Measurements from ENCODE around the gene BRINP3. TPM values are rescaled to one million over a fixed set of nuclear protein-coding genes. Genes with fewer than 3 reads are reported as not detected.

Gene BRINP3
- total RNA-seq, 1 donor from 2014 or later, result 0.10 TPM

DNA sequence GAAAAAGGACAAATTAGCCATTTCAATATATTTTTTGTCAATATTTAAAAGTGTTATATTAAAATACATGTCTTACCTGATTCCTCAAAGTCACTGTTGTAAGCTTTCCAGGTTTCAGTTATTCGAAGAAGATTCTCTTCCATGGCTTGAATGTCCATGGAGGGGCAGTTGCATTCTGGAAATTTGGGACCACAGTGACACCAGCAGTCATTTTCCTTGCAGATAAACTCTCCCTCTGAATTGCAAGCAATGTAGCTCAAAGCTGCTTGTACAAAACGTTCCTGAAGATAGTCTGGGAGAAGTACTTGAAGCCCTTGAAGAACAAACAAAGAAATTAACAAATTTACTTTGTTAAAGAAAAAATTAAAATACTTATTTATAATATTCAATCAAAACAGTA lies 251.7 kb downstream of the BRINP3 start:
- intact Hi-C loops (cut with micrococcal nuclease), result no loop called here
- ATAC-seq (no peak), DNase-seq (no peak)

DNA sequence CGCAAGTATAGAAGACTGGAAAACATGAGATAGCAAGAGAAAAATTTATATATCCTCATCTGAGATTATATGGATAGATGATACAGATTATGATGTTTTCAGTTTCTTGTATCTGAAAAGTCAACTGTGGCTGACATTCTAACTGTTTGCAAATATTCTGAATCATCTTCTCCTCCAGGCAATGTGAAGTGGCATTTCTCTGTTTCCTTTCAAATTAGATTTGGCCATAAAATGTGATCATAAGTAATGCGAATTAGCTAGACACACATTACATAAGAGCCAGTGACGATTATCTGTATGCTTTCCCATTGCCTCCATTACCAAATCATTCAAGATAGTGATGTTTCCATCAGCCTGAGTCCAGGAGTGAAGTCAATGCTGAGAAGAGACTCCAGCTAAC lies 265.2 kb downstream of the BRINP3 start:
- DNase-seq (no peak), ATAC-seq (no peak)
- intact Hi-C loops (cut with micrococcal nuclease), result no loop called here

GRCh38 chr1:190207733-190208132 lies 269.9 kb downstream of the BRINP3 start:
- DNase-seq (no peak), ATAC-seq (no peak)
- intact Hi-C loops (cut with micrococcal nuclease), result no loop called here

- ATAC-seq (no peak), DNase-seq (no peak)
- intact Hi-C loops (cut with micrococcal nuclease), result no loop called here
Observed at GRCh38 chr1:190205713-190206112, 272.0 kb downstream of the BRINP3 start.

GRCh38 chr1:190196020-190196419 lies 281.6 kb downstream of the BRINP3 start:
- DNase-seq, result no peak
- intact Hi-C loops (cut with micrococcal nuclease), result no loop called here
- ATAC-seq, result no peak

DNA sequence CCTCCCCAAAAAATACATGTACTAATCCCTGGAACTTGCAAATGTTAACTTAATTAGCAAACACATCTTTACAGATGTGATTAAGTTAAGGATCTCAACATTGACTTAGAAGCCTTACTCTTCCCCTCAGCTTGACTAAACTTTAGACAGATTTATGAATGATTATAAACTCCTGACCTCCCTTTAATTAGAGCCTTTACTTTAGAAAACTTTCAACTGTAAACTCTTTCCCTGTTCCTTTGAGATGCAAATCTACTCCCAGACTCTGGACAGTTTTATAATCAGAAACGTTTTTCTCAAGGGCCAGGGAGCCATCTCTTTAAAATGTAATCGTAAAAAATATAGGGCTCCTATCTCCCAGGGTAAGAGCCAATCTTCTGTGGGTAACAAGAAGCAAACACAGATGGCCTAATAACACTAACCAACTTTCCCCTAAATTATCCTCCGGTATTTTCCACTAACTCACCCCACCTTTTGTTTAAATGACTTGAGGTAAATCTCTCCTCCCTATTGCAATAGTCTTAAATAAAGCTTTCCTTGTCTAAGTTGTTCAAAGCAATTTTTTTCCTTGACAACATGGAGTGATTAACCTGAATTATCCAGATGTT lies 284.1 kb downstream of the BRINP3 start:
- intact Hi-C loops (cut with micrococcal nuclease), result no loop called here
- ATAC-seq, result no peak
- DNase-seq, result no peak

DNA sequence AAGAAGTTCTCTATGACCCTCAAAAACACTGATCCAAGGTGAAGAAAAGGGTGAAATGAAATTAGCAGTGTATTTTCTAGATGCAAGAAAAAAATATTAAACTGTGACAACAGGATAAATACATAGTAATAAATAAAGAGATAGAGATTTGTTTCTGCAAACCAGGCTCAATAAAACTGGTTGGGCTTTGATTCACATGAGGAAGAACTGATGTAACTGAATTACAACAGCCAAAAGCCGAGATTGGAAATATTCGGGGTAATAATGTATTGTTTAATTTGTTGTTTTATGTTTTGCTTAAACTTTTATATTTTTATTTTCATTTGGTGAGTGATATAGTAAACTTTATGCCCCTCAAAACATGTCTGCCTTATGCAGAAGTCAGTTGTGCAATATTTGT lies 285.0 kb downstream of the BRINP3 start:
- no peak for DNase-seq
- intact Hi-C loops (cut with micrococcal nuclease), result no loop called here
- ATAC-seq, result no peak

GRCh38 chr1:190183588-190183987 lies 294.1 kb downstream of the BRINP3 start:
- intact Hi-C loops (cut with micrococcal nuclease), result no loop called here
- no peak for ATAC-seq

GRCh38 chr1:190179817-190180216 lies 297.8 kb downstream of the BRINP3 start:
- intact Hi-C loops (cut with micrococcal nuclease), result no loop called here
- no peak for DNase-seq

More at GRCh38 chr1:190183588-190183987, 294.1 kb downstream of the BRINP3 start:
- no peak for DNase-seq

DNA sequence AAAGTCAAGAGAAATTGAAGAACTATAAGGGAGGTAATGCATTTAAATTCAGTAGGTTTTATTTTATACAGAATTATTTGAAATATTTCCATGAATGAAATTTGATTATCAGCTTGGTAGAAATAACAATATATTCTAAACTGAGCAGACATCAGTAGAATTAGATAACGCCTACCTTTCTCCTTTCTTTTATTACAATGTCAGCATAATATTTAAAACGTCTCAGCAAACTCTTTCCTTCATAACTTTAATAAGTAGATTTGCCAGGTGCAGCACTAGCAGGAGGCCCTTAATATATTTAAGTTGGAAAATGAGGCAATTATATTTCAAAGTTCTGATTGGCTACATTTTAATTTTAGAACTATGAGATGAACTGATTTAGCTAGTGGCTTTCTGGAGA lies 298.8 kb downstream of the BRINP3 start:
- intact Hi-C loops (cut with micrococcal nuclease), result no loop called here
- DNase-seq, result no peak
- no peak for ATAC-seq

More at GRCh38 chr1:190179817-190180216, 297.8 kb downstream of the BRINP3 start:
- ATAC-seq, result no peak

DNA sequence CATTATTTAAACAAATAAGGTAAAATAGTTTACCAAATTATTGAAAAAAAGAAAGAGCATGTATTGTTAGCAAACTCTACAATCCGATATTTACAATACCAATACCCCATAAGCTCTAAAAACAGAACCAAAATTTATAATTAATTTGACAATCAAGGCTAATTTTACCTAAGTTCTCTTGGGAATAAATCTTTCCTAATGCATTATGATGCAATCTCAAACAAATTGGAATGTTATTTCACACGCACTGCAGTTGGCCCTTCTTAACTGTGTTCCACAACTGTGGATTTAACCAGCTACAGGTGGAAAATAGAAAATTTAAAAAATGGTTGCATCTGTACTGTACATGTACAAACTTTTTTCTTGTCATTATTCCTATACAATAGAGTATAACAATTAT lies 300.1 kb downstream of the BRINP3 start:
- ATAC-seq, result no peak
- no peak for DNase-seq
- intact Hi-C loops (cut with micrococcal nuclease), result no loop called here

GRCh38 chr1:190176776-190177175 lies 300.9 kb downstream of the BRINP3 start:
- no peak for DNase-seq
- no peak for ATAC-seq
- intact Hi-C loops (cut with micrococcal nuclease), result no loop called here

DNA sequence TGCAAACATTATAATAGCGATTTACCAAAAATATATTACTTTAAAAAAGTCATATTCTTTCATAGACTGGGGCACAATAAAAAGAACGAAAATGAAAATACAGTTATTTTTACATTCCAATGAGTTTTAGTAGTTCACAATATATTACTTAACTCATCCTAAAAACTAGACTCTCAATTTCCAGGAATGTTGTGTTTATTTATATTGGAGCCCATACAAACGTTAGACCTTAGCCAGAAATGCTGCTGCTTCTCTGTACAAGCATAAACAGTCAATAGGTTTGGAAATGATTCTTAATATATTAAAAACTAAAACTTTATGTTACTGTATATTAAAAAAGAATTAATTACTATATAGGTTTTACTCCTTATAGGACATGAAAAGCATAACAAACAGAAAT lies 302.3 kb downstream of the BRINP3 start:
- ATAC-seq (no peak), DNase-seq (no peak)
- intact Hi-C loops (cut with micrococcal nuclease), result no loop called here

GRCh38 chr1:190172651-190173430 lies 304.8 kb downstream of the BRINP3 start:
- DNase-seq, result no peak
- intact Hi-C loops (cut with micrococcal nuclease), result no loop called here

DNA sequence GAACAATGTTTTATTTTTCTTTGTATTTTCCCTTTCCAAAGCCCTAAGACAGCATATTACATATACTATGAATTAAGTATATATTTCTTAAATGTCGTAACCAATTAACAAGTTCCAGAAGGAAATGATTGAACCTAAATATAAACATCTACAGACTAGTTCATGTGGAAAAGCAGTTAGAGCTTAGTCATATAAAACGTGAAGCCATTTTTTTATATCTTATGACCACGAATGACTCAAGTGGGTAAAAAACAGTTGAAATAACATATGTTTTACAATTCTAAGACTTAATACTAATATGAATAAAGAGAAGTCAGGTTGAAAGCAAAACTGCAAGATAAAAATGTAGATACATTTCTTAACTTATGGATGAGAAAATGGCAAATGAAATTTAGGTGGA lies 307.3 kb downstream of the BRINP3 start:
- no peak for ATAC-seq
- intact Hi-C loops (cut with micrococcal nuclease), result no loop called here

More at GRCh38 chr1:190172651-190173430, 304.8 kb downstream of the BRINP3 start:
- ATAC-seq, result no peak

GRCh38 chr1:190169311-190170067 lies 308.2 kb downstream of the BRINP3 start:
- DNase-seq (no peak), ATAC-seq (no peak)
- intact Hi-C loops (cut with micrococcal nuclease), result no loop called here

More for the DNA sequence above, 307.3 kb downstream of the BRINP3 start:
- no peak for DNase-seq

DNA sequence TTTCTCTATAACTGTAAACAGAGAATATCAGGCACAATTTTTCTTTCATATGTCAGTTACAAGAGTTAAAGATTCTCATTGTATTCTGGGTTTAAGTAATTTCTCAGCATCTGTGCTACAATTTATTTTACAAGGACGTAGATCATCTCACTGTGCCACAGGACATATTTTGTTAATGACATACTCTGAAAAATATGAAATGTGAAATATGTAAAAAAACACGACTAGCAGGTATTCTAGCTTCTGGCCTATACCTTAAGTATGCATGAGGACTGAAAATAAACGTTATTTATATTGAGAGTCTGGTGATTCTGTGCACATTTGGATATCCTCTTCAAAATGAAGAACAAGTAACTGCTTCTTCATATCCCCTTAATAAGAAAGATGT lies 308.8 kb downstream of the BRINP3 start:
- ATAC-seq (no peak), DNase-seq (no peak)
- intact Hi-C loops (cut with micrococcal nuclease), result no loop called here

- intact Hi-C loops (cut with micrococcal nuclease), result no loop called here
- no peak for DNase-seq
- ATAC-seq, result no peak
Observed at GRCh38 chr1:190168116-190168892, 309.4 kb downstream of the BRINP3 start.

DNA sequence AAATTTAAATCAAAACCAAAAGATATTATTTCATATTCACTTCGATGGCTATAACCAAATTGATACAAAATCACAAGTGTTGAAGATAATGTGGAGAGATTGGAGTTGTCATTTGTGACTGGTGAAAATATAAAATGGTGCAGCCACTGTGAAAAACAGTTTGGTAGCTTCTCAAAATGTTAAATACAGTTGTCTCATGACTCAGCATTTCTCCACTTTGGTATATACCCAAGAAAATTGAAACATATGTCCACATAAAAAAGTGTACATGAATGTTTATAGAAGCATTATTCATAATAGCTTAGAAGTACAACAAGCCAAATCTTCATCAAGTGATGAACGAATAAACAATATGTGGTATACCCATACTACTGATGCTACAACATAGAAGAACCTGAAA lies 318.5 kb downstream of the BRINP3 start:
- DNase-seq (no peak), ATAC-seq (no peak)
- intact Hi-C loops (cut with micrococcal nuclease), result no loop called here

DNA sequence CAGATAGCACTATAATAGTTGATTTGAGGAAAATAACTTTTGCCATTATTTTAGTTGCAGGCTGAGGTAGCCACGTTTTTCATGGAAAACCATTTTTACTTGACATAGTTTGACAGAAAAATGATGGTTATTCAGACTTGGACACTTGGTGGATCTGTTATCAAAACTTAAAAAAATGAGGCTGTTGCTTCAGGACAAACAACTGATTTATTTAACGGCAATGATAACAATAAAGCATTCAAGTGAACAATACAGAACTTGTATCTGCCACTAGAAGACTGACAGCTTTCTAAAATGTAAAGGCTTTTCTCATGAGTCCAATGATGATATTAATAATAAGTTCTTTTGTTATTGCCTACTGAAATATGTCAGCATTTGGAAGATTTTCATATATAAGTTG lies 322.9 kb downstream of the BRINP3 start:
- ATAC-seq (no peak), DNase-seq (no peak)

More for the DNA sequence above, 322.9 kb downstream of the BRINP3 start:
- intact Hi-C loops (cut with micrococcal nuclease), result no loop called here
